GM10248 (cell line): ENCODE results near the gene VIL1.

Experiments used
- CTCF ChIA-PET: fragments of 300-600 bp; sonication (Branson Sonifier 250); formaldehyde crosslinking; extraction: SDS; loops from one replicate; lab custom pipeline; 2021; ENCODE audit warnings: antibody characterized with exemption; lab: Yijun Ruan, JAX
- POLR2A ChIA-PET: fragments of 350-650 bp; sonication (Branson Sonifier 250); formaldehyde crosslinking; extraction: SDS; loops from one replicate; lab custom pipeline; 2020; ENCODE audit warnings: antibody characterized with exemption; lab: Yijun Ruan, JAX
- DNase-seq: peaks from one replicate; pipeline ENCODE4 v3.0.0; 2012; ENCODE audit errors: extremely low spot score
- TF ChIP-seq, protein P1 (sequence below): IDR thresholded peaks from 2 replicates; pipeline ENCODE4 v1.5.1; 2012; ENCODE audit warnings: mild to moderate bottlenecking, low read depth; ENCODE audit errors: extremely low read depth, missing control alignments, control extremely low read depth

The VIL1 gene

DNA sequence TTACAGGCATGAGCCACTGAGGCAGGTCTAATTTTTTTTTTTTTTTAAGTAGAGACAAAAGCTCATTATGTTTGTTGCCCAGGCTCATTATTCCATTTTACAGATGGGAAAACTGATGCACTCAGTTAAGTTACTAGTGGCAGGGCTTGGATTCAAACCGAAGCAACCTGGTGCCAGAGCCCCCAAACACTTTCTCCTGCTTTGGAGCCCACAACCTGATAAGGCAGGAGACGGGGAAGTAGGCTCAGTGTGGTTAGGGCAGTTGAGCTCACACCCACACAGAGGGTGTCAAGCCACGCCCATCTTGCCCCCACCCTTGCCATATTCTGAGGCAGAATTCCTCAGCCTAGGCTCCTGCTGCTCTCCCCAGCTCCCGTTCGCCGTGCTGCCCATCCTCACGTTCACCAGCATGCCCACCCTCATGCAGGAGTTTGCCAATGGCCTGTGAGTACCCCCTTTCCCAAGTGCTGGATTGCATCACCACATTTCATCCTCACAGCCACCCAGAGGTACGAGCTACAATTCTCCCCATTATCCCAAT, 25.1 kb upstream of the VIL1 start:
- POLR2A ChIA-PET = interaction anchor here (0.7 kb wide), 1 partner anchor 20 kb away, joined by 3 read pairs; no protein-coding TSS in a partner anchor
- DNase-seq = no peak
- CTCF ChIA-PET = interaction anchor here (0.9 to 6.4 kb wide), 10 partner anchors 8 to 504 kb away, joined by 3 to 59 read pairs (median 6); partner anchors contain the start of genes AAMP, CATIP, PNKD and TMBIM1
- TF ChIP-seq, protein P1, sequence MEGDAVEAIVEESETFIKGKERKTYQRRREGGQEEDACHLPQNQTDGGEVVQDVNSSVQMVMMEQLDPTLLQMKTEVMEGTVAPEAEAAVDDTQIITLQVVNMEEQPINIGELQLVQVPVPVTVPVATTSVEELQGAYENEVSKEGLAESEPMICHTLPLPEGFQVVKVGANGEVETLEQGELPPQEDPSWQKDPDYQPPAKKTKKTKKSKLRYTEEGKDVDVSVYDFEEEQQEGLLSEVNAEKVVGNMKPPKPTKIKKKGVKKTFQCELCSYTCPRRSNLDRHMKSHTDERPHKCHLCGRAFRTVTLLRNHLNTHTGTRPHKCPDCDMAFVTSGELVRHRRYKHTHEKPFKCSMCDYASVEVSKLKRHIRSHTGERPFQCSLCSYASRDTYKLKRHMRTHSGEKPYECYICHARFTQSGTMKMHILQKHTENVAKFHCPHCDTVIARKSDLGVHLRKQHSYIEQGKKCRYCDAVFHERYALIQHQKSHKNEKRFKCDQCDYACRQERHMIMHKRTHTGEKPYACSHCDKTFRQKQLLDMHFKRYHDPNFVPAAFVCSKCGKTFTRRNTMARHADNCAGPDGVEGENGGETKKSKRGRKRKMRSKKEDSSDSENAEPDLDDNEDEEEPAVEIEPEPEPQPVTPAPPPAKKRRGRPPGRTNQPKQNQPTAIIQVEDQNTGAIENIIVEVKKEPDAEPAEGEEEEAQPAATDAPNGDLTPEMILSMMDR = no peak

DNA sequence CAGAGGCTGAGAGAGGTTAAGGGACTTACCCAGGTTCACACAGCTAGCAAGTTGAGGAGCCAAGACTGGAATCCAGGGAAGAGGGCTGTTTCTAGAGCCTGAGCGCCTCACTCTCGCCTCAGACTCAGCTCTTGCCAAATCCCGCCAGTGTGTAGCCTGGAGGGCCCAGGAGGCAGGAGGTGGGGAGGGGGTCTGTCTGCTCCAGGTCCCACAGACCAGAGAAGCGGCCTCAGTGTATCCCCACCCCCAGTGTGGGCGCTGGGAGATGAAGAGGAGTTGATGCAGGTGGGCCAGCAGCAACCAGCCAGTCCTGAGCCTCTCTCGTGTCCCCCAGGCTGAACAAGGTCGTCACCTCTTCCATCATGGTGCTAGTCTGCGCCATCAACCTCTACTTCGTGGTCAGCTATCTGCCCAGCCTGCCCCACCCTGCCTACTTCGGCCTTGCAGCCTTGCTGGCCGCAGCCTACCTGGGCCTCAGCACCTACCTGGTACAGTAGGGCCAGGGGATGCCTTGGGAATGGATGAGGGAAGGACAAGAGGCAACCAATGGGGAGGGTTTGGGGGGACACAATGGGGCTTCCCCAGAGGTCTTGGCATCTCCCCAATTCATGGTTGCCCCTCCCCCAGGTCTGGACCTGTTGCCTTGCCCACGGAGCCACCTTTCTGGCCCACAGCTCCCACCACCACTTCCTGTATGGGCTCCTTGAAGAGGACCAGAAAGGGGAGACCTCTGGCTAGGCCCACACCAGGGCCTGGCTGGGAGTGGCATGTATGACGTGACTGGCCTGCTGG, 24.4 kb upstream of the VIL1 start:
- POLR2A ChIA-PET = interaction anchor here (1.3 kb wide), 1 partner anchor 11 kb away, joined by 3 read pairs; no protein-coding TSS in a partner anchor
- CTCF ChIA-PET = interaction anchor here (0.9 to 6.4 kb wide), 9 partner anchors 9 to 253 kb away, joined by 3 to 59 read pairs (median 5); partner anchors contain the start of genes AAMP, PNKD and TMBIM1
- TF ChIP-seq, protein P1 = no peak
- no peak for DNase-seq

DNA sequence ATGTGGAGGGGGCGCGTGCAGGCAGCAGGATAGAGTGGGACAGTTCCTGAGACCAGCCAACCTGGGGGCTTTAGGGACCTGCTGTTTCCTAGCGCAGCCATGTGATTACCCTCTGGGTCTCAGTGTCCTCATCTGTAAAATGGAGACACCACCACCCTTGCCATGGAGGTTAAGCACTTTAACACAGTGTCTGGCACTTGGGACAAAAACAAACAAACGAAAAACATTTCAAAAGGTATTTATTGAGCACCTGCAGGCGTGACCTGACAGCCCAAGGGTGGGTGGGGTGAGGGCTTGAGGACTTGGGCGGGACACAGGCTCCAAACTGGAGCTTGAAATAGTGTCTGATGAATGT, 23.9 kb upstream of the VIL1 start:
- no peak for DNase-seq
- CTCF ChIA-PET = interaction anchor here (0.7 to 6.4 kb wide), 7 partner anchors 20 to 122 kb away, joined by 3 to 59 read pairs (median 10); partner anchors contain the start of genes AAMP, CATIP, PNKD and TMBIM1
- POLR2A ChIA-PET = interaction anchor here (1.3 kb wide), 1 partner anchor 10 kb away, joined by 3 read pairs; no protein-coding TSS in a partner anchor
- TF ChIP-seq, protein P1 = no peak

DNA sequence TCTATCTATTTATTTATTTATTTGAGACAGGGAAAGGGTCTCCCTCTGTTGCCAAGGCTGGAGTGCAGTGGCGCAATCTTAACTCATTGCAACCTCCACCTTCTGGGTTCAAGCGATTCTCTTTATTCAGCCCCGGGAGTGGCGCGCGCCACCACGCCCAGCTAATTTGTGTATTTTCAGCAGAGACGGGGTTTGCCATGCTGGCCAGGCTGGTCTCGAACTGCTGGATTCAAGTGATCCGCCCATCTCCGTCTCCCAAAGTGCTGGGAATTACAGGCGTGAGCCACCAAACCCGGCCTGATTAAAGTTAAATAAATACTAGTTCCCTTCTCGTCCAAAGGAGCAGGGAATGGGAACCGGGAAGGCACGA, 23.5 kb upstream of the VIL1 start:
- ChIA-PET POLR2A (interaction anchor here (1.3 kb wide), 1 partner anchor 10 kb away, joined by 3 read pairs; no protein-coding TSS in a partner anchor), CTCF (interaction anchor here (0.7 to 6.4 kb wide), 10 partner anchors 9 to 173 kb away, joined by 3 to 59 read pairs (median 5); partner anchors contain the start of genes AAMP, CATIP, PNKD and TMBIM1)
- DNase-seq = no peak
- TF ChIP-seq, protein P1 = no peak

DNA sequence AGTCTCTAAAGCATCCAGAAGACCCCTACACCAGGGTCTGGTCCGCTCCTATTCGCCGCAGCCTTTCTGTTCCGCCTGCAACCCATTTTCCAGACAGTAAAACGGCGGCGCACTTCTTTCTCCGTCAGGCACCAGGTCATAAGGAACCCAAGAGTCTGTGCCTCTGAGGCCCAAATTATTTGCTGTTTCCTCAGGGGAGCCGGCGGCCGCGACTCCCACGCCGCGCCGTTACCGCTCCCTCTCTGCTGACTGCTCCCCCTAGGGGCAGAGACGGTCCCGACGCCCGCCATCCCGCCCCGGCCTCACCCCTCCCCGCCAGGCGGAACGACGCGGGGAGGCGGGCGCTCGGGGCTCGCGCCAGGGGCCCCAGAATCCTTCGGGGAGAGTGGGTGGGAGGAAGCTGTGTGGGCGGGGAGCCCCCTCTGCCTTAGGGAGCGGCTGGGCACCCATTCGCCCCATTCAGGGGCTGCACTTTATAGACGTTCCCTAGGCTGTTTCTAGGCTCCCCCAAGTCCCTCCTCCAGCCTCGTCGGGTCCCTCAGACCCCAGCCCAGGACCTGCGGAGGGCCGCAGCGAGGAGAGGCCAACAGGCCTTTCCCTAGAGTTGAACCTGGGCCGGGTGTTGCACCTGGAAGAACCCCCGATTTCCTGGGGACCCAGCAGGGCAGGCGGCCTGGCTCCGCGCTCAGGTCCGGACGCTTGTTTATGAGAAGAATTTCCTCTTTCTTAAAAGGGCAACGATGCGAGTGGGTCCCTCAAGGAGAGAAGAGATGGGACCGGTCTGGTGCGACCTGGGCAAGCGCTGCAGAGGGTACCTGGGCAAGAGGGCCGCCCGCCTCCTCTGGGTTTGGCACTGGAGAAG, 22.9 kb upstream of the VIL1 start:
- CTCF ChIA-PET = interaction anchor here (0.6 to 6.4 kb wide), 22 partner anchors 9 to 485 kb away, joined by 3 to 59 read pairs (median 4); partner anchors contain the start of genes AAMP, CATIP, PNKD and SLC11A1
- peak; percentile 93 for DNase-seq
- POLR2A ChIA-PET = interaction anchor here (0.6 to 1.3 kb wide), 2 partner anchors 9 to 500 kb away, joined by 3 to 8 read pairs; no protein-coding TSS in a partner anchor
- TF ChIP-seq, protein P1 = peak; percentile 77
